Ovary (tissue), 3 donors: Measurements from ENCODE around the gene CDC14B.

ENCODE experiments used
- EP300 ChIP-seq: sonication (generic); formaldehyde crosslinking; IDR thresholded peaks from one replicate; pipeline ENCODE4 v1.6.1; 2017; ENCODE audit warnings: antibody characterized with exemption
- POLR2A ChIP-seq: fragments of 450-650 bp; IDR thresholded peaks from one replicate; pipeline ENCODE4 v1.6.1; 2017; ENCODE audit warnings: antibody characterized with exemption, mild to moderate bottlenecking, moderate library complexity
- TF ChIP-seq, protein P1 (sequence below), 3 donors: fragments of 450-650 bp in 2 of 3; fragments of 200-600 bp in 1 of 3; IDR thresholded peaks; one replicate each; pipeline versions ENCODE4 v1.5.1 to v1.8.0; 2016 to 2022; ENCODE audit warnings: antibody characterized with exemption in 3 of 3, mild to moderate bottlenecking in 1 of 3
- donor health status: DM: no; HTN: no; CAD: no.

- TF ChIP-seq, protein P1, sequence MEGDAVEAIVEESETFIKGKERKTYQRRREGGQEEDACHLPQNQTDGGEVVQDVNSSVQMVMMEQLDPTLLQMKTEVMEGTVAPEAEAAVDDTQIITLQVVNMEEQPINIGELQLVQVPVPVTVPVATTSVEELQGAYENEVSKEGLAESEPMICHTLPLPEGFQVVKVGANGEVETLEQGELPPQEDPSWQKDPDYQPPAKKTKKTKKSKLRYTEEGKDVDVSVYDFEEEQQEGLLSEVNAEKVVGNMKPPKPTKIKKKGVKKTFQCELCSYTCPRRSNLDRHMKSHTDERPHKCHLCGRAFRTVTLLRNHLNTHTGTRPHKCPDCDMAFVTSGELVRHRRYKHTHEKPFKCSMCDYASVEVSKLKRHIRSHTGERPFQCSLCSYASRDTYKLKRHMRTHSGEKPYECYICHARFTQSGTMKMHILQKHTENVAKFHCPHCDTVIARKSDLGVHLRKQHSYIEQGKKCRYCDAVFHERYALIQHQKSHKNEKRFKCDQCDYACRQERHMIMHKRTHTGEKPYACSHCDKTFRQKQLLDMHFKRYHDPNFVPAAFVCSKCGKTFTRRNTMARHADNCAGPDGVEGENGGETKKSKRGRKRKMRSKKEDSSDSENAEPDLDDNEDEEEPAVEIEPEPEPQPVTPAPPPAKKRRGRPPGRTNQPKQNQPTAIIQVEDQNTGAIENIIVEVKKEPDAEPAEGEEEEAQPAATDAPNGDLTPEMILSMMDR (IDR thresholded peaks at IDR 0.05), result no peak
- TF ChIP-seq EP300 (no peak), POLR2A (no peak)
Observed at GRCh38 chr9:96641514-96641913, 21.9 kb upstream of the CDC14B start.
